Esophagus squamous epithelium (tissue), 5 donors: ENCODE results near the gene IGSF5. TPM values are rescaled to one million over a fixed set of nuclear protein-coding genes. Genes with fewer than 3 reads are reported as not detected.

Experiments used
- DNase-seq: peaks from one replicate; lab custom pipeline; 2025; lab: John Stamatoyannopoulos, UW
- H3K27ac ChIP-seq, 4 donors: fragments of 200-600 bp; sonication (generic); one replicate each; pipeline ENCODE4 v1.5.1; 2016 to 2019; ENCODE audit warnings: mild to moderate bottlenecking in 1 of 4
- H3K27me3 ChIP-seq, 4 donors: fragments of 200-600 bp; sonication (generic); 1 replicate in 3 of 4; 2 replicates in 1 of 4; pipeline versions ENCODE4 v1.5.1 to v1.6.0; 2017 to 2021; ENCODE audit warnings: antibody characterized with exemption in 1 of 4
- H3K36me3 ChIP-seq, 3 donors: fragments of 200-600 bp; sonication (generic); one replicate each; pipeline ENCODE4 v1.5.1; 2016 to 2019
- H3K4me1 ChIP-seq, 3 donors: fragments of 200-600 bp; sonication (generic); one replicate each; pipeline ENCODE4 v1.5.1; 2017 to 2019
- H3K4me3 ChIP-seq, 4 donors: fragments of 200-600 bp; sonication (generic); 1 replicate in 3 of 4; 2 replicates in 1 of 4; pipeline ENCODE4 v1.5.1; 2016 to 2019; ENCODE audit warnings: mild to moderate bottlenecking in 2 of 4, moderate library complexity in 1 of 4
- H3K9me3 ChIP-seq, 3 donors: fragments of 200-600 bp; sonication (generic); one replicate each; pipeline ENCODE4 v1.5.1; 2016 to 2019
- POLR2A ChIP-seq, 4 donors: fragments of 450-650 bp; IDR thresholded peaks; one replicate each; pipeline ENCODE4 v1.6.1; 2017; ENCODE audit warnings: antibody characterized with exemption in 4 of 4, mild to moderate bottlenecking in 4 of 4, moderate library complexity in 3 of 4
- WGBS, 2 donors: methylation state at CpG; one replicate each; pipeline ENCODE4 v1.1.5; 2018; 5-methylcytosine and 5-hydroxymethylcytosine counted together
- intact Hi-C: fragments of 100-400 bp; cut with DNase I; formaldehyde crosslinking; loops from one replicate; pipeline ENCODE4 v1.15.0; 2022
- total RNA-seq, 4 donors: library from RNA; depleted of rRNA; stranded (reverse); fragments of >200 nt; gene quantifications; one replicate each; pipeline ENCODE4 v1.1.0, GENCODE V29; 2016
- TF ChIP-seq, protein P1 (sequence below), 6 experiments: fragments of 450-650 bp in 4 of 6; fragments of 200-600 bp in 2 of 6; sonication (generic) in 2 of 6; IDR thresholded peaks; one replicate each; pipeline ENCODE4 v1.5.1; 2016 to 2019; ENCODE audit warnings: antibody characterized with exemption in 6 of 6, mild to moderate bottlenecking in 4 of 6, moderate library complexity in 4 of 6
- donor health status: DM: yes; HTN: yes; CAD: no.

Gene IGSF5
- total RNA-seq, 4 donors from 2014 or later = 0.12 TPM; not detected in 3

DNA sequence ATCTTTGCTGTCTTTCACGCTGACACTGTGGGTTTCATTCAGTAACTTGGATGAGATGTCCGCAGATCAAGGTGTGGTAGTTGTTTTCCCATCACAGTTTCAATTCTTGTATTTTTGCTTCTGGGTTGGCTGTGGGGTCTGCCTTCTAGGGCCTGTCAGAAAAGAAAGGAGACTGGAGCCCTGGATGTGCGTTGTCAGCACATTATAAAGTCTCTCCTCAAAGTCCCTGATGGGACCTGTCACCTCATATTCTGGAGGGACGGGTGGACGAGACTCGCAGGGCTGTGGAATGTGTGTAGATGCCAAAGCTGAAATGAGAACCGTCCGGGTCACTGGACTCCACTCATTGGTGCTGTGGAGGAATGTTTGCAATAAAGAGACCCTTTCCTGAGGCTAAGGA, 11.3 kb downstream of the IGSF5 start:
- TF ChIP-seq, protein P1, sequence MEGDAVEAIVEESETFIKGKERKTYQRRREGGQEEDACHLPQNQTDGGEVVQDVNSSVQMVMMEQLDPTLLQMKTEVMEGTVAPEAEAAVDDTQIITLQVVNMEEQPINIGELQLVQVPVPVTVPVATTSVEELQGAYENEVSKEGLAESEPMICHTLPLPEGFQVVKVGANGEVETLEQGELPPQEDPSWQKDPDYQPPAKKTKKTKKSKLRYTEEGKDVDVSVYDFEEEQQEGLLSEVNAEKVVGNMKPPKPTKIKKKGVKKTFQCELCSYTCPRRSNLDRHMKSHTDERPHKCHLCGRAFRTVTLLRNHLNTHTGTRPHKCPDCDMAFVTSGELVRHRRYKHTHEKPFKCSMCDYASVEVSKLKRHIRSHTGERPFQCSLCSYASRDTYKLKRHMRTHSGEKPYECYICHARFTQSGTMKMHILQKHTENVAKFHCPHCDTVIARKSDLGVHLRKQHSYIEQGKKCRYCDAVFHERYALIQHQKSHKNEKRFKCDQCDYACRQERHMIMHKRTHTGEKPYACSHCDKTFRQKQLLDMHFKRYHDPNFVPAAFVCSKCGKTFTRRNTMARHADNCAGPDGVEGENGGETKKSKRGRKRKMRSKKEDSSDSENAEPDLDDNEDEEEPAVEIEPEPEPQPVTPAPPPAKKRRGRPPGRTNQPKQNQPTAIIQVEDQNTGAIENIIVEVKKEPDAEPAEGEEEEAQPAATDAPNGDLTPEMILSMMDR (IDR thresholded peaks at IDR 0.05) = no peak
- no peak for TF ChIP-seq POLR2A (IDR thresholded peaks at IDR 0.05)
- H3K4me3 ChIP-seq = no peak overlapping the region
- 65 to 66% methylated on average over 6 to 7 of the region's 8 CpGs for WGBS, 2 donors
- no peaks in the 10 kb centered on the region for H3K27me3 ChIP-seq
- no peaks in the 10 kb centered on the region for H3K4me1 ChIP-seq
- intact Hi-C loops = no loop called here
- no peak for DNase-seq
- no peaks in the 10 kb centered on the region for H3K9me3 ChIP-seq
- H3K27ac ChIP-seq = no peak overlapping the region
- no peaks in the 10 kb centered on the region for H3K36me3 ChIP-seq

DNA sequence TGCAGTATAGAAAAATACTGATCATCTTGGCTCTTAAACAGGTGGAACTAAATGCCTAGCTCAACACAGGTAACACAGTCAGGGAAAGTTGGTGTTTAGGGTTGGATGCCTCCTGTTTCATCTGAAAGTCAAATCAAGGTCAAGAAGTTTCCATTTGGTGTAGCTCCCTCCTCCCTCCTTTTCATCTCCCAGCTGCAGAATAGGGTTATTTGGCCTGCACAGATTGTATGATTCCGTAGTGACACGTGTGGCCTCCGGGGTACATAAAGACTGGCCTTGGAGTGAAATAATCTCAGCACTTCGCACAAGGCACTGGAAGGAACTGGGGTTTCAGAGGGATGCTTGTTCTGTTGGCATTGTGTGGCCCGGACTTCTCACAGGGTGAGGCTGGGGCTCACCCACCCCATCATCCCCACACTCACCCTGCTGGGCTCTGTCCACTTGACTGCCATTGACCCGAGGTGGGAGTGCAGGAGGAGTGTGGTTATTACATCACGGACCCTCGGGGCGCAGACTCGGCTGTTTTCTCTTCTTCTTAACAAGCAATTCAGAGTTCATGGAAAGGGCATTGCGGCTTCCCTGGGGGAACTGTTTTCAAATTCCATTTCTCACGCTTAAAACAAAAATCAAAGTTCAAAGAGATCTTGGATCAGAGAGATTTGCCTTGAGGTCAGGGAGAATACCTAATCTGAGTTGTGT, 18.4 kb downstream of the IGSF5 start:
- TF ChIP-seq, protein P1 (IDR thresholded peaks at IDR 0.05) = no peak
- DNase-seq = no peak
- WGBS, 2 donors = 60% methylated on average over 9 to 12 of the region's 12 CpGs

DNA sequence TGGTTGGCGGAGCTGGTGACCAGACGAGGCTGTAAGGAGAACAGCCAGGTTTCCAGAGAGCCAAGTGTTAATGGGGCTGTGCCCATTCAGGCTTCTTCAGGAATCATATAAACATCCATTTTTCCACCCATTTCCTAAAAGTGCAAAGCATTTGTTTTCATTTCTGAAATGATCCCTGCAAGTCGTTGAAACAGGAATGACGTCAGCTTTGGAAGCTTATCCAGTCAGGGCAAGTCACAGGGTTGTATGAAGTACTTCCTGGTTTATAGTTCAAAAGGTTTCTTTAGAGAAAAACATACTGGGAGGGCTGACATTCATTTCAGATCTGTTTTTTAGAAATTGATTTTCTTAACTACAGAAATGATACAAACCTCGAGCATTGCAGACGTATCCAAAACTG, 29.2 kb downstream of the IGSF5 start:
- Histone ChIP-seq H3K4me1 (no peaks in the 10 kb centered on the region), H3K27me3 (no peaks in the 10 kb centered on the region), H3K36me3 (no peaks in the 10 kb centered on the region), H3K9me3 (no peaks in the 10 kb centered on the region), H3K4me3 (no peak overlapping the region), H3K27ac (no peak overlapping the region)
- no peak for DNase-seq
- 61 to 65% methylated on average over 6 of the region's 6 CpGs for WGBS, 2 donors
- TF ChIP-seq, protein P1 (IDR thresholded peaks at IDR 0.05) = no peak
- no peak for TF ChIP-seq POLR2A (IDR thresholded peaks at IDR 0.05)
- intact Hi-C loops = no loop called here

More for the DNA sequence above, 18.4 kb downstream of the IGSF5 start:
- intact Hi-C loops = no loop called here
- H3K36me3 ChIP-seq = no peaks in the 10 kb centered on the region
- no peaks in the 10 kb centered on the region for H3K27me3 ChIP-seq
- H3K27ac ChIP-seq = no peak overlapping the region
- no peaks in the 10 kb centered on the region for H3K9me3 ChIP-seq
- H3K4me3 ChIP-seq = no peak overlapping the region
- no peaks in the 10 kb centered on the region for H3K4me1 ChIP-seq

DNA sequence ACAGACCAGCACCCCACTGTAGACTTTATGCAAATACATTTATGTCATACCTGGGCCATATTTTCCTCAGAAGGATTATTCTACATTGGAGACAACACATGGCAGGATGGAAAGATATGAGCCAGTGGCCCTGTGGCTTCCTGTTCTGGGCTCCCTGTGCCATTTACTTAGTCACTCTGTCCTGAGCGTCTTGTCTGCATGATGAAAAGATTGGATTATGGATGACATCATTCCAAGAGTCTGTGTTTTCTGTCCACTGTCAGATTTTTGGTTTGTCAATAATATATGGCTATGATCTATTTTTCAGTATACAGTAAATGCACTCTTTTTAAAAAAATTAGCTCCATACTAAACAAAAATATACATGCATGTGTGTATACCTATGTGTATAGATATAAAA, 30.8 kb downstream of the IGSF5 start:
- Histone ChIP-seq H3K27ac (no peak overlapping the region), H3K4me1 (no peaks in the 10 kb centered on the region)
- DNase-seq = no peak

DNA sequence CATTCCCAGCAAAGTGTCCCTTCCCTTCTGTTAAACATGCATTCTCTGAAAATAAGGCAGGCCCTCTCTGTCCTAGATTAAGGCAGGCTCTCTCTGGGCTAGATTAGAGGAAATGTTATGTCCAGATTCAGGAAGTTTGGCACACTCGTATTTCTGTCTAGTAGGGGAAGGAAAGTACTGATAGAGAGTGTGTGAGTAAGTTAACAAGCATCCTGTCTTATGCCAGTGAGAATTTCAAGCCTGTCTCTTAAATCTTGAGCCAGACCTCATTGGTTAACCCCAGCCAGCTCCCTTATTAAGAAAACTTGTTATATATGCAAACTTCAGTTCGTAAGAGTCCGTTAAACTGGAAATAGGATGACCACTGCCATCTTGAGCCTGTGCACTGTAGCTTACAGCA, 31.6 kb downstream of the IGSF5 start:
- Histone ChIP-seq H3K4me3 (no peak overlapping the region), H3K9me3 (no peaks in the 10 kb centered on the region), H3K27ac (no peak overlapping the region), H3K36me3 (no peaks in the 10 kb centered on the region), H3K4me1 (no peaks in the 10 kb centered on the region), H3K27me3 (no peaks in the 10 kb centered on the region)
- TF ChIP-seq POLR2A (IDR thresholded peaks at IDR 0.05) = no peak
- TF ChIP-seq, protein P1 (IDR thresholded peaks at IDR 0.05) = no peak
- DNase-seq = no peak
- intact Hi-C loops = no loop called here
- WGBS, 2 donors = 33 to 36% methylated on average over 3 of the region's 3 CpGs

More for the DNA sequence above, 30.8 kb downstream of the IGSF5 start:
- no peak overlapping the region for H3K4me3 ChIP-seq
- intact Hi-C loops = no loop called here
- no peaks in the 10 kb centered on the region for H3K9me3 ChIP-seq
- H3K27me3 ChIP-seq = no peaks in the 10 kb centered on the region
- TF ChIP-seq POLR2A (IDR thresholded peaks at IDR 0.05) = no peak
- TF ChIP-seq, protein P1 (IDR thresholded peaks at IDR 0.05) = no peak
- 41 to 53% methylated on average over 1 of the region's 1 CpG for WGBS, 2 donors
- no peaks in the 10 kb centered on the region for H3K36me3 ChIP-seq
